ENCODE results near the gene RBM20. TPM values are rescaled to one million over a fixed set of nuclear protein-coding genes. Genes with fewer than 3 reads are reported as not detected.
A peak's percentile ranks its signal among the peaks of the same experiment; 100 is the strongest.

RBM20 gene
- total RNA-seq, 4 donors from 2014 or later, result 1.6 to 18.6 (median 3.2) TPM

- no peaks in the 10 kb centered on the region for H3K36me3 ChIP-seq
- H3K4me3 ChIP-seq, result no peak overlapping the region
- H3K27me3 ChIP-seq, result no peaks in the 10 kb centered on the region
- no peak overlapping the region for H3K27ac ChIP-seq
- H3K9me3 ChIP-seq, result no peaks in the 10 kb centered on the region
- TF ChIP-seq EP300 (IDR thresholded peaks at IDR 0.05) (no peak), CTCF (IDR thresholded peaks at IDR 0.05) (no peak), POLR2A (IDR thresholded peaks at IDR 0.05) (no peak), POLR2AphosphoS5 (IDR thresholded peaks at IDR 0.05) (no peak)
- no peaks in the 10 kb centered on the region for H3K4me1 ChIP-seq
- no peak for DNase-seq (ENCODE audit: low spot score in 2 of 2)
Observed at GRCh38 chr10:110628161-110628560, 16.0 kb upstream of the RBM20 start.

GRCh38 chr10:110629680-110630191 is 14.4 kb upstream of the RBM20 start:
- TF ChIP-seq EP300 (IDR thresholded peaks at IDR 0.05) (no peak), POLR2AphosphoS5 (IDR thresholded peaks at IDR 0.05) (no peak)
- Histone ChIP-seq H3K9me3 (no peaks in the 10 kb centered on the region), H3K27ac (no peak overlapping the region), H3K36me3 (no peaks in the 10 kb centered on the region), H3K27me3 (no peaks in the 10 kb centered on the region), H3K4me1 (no peaks in the 10 kb centered on the region), H3K4me3 (no peak overlapping the region)
- DNase-seq (ENCODE audit: low spot score in 2 of 2), result no peak
- WGBS, result 39% methylated on average over 3 of the region's 3 CpGs

- no peak overlapping the region for H3K4me3 ChIP-seq
- no peaks in the 10 kb centered on the region for H3K9me3 ChIP-seq
- no peaks in the 10 kb centered on the region for H3K36me3 ChIP-seq
- TF ChIP-seq POLR2AphosphoS5 (IDR thresholded peaks at IDR 0.05), result no peak
- no peak for TF ChIP-seq POLR2A (IDR thresholded peaks at IDR 0.05)
- TF ChIP-seq CTCF (IDR thresholded peaks at IDR 0.05), result no peak
- TF ChIP-seq EP300 (IDR thresholded peaks at IDR 0.05), result no peak
- no peak overlapping the region for H3K27ac ChIP-seq
- H3K27me3 ChIP-seq, result no peaks in the 10 kb centered on the region
- no peaks in the 10 kb centered on the region for H3K4me1 ChIP-seq
- no peak for DNase-seq (ENCODE audit: low spot score in 2 of 2)
Observed at GRCh38 chr10:110631934-110632333, 12.2 kb upstream of the RBM20 start.

GRCh38 chr10:110632591-110633215 is 11.4 kb upstream of the RBM20 start:
- 100% methylated on average over 1 of the region's 1 CpG for WGBS
- Histone ChIP-seq H3K36me3 (no peaks in the 10 kb centered on the region), H3K4me1 (no peaks in the 10 kb centered on the region), H3K27me3 (no peaks in the 10 kb centered on the region), H3K27ac (no peak overlapping the region), H3K9me3 (no peaks in the 10 kb centered on the region), H3K4me3 (no peak overlapping the region)
- TF ChIP-seq POLR2A (IDR thresholded peaks at IDR 0.05), result no peak
- TF ChIP-seq POLR2AphosphoS5 (IDR thresholded peaks at IDR 0.05), result peak in 1 of 3 donors; percentile 15
- no peak for DNase-seq (ENCODE audit: low spot score in 2 of 2)

- Histone ChIP-seq H3K27ac (no peak overlapping the region), H3K4me3 (no peak overlapping the region), H3K27me3 (no peaks in the 10 kb centered on the region), H3K9me3 (no peaks in the 10 kb centered on the region), H3K36me3 (no peaks in the 10 kb centered on the region), H3K4me1 (no peaks in the 10 kb centered on the region)
- WGBS, result 36% methylated on average over 9 of the region's 9 CpGs
- DNase-seq (ENCODE audit: low spot score in 2 of 2), result no peak
- TF ChIP-seq EP300 (IDR thresholded peaks at IDR 0.05), result no peak
- no peak for TF ChIP-seq POLR2A (IDR thresholded peaks at IDR 0.05)
- no peak for TF ChIP-seq CTCF (IDR thresholded peaks at IDR 0.05)
- TF ChIP-seq POLR2AphosphoS5 (IDR thresholded peaks at IDR 0.05), result no peak
Observed at GRCh38 chr10:110634527-110635209, 9.5 kb upstream of the RBM20 start.

GRCh38 chr10:110636572-110636931 is 7.6 kb upstream of the RBM20 start:
- Histone ChIP-seq H3K36me3 (no peaks in the 10 kb centered on the region), H3K27me3 (peaks cover 4% of the 10 kb centered on the region), H3K9me3 (no peaks in the 10 kb centered on the region), H3K27ac (no peak overlapping the region), H3K4me3 (no peak overlapping the region), H3K4me1 (no peaks in the 10 kb centered on the region)
- TF ChIP-seq POLR2A (IDR thresholded peaks at IDR 0.05) (no peak), POLR2AphosphoS5 (IDR thresholded peaks at IDR 0.05) (no peak), EP300 (IDR thresholded peaks at IDR 0.05) (no peak), CTCF (IDR thresholded peaks at IDR 0.05) (no peak)
- 96% methylated on average over 2 of the region's 2 CpGs for WGBS
- DNase-seq (ENCODE audit: low spot score in 2 of 2), result no peak

All from suprapubic skin (tissue), 4 donors.